GM23338 (cell line): ENCODE measurements around the gene STXBP2. TPM values are rescaled to one million over a fixed set of nuclear protein-coding genes. Genes with fewer than 3 reads are reported as not detected.

Experiments used
- ATAC-seq: fragments of 200-7000 bp; cut with Tn5 transposase; 3 replicates; pipeline ENCODE4 v1.9.1; 2020
- DNase-seq: peaks from one replicate; pipeline ENCODE4 v3.0.0-alpha.2; 2015; ENCODE audit warnings: low spot score
- H2AFZ ChIP-seq: fragments of 200-600 bp; sonication (generic); 2 replicates; pipeline ENCODE4 v1.8.0; 2016; ENCODE audit warnings: antibody characterized with exemption, mild to moderate bottlenecking, moderate library complexity
- H3F3A ChIP-seq: fragments of 200-600 bp; sonication (generic); replicated peaks from 2 replicates; pipeline ENCODE4 v1.8.0; 2017; ENCODE audit warnings: antibody characterized with exemption, mixed run types, low read depth
- H3K27ac ChIP-seq: fragments of 200-600 bp; sonication (generic); 2 replicates; pipeline ENCODE4 v1.6.1; 2016; ENCODE audit warnings: low read depth
- H3K27me3 ChIP-seq: fragments of 200-600 bp; sonication (generic); 2 replicates; pipeline ENCODE4 v1.8.0; 2016; ENCODE audit warnings: mild to moderate bottlenecking, mixed run types, moderate library complexity; ENCODE audit not compliant: insufficient read depth
- H3K36me3 ChIP-seq: fragments of 200-600 bp; sonication (generic); 2 replicates; pipeline ENCODE4 v1.8.0; 2016; ENCODE audit warnings: mild to moderate bottlenecking; ENCODE audit not compliant: insufficient read depth
- H3K4me1 ChIP-seq: fragments of 200-600 bp; sonication (generic); 2 replicates; pipeline ENCODE4 v1.8.0; 2016; ENCODE audit warnings: mild to moderate bottlenecking, moderate library complexity; ENCODE audit not compliant: insufficient read depth
- H3K4me2 ChIP-seq: fragments of 200-600 bp; sonication (generic); 2 replicates; pipeline ENCODE4 v1.7.1; 2017; ENCODE audit warnings: mixed run types
- H3K4me3 ChIP-seq: fragments of 200-600 bp; sonication (generic); 2 replicates; pipeline ENCODE4 v1.6.1; 2016; ENCODE audit warnings: mixed run types
- H3K79me2 ChIP-seq: fragments of 200-600 bp; sonication (generic); replicated peaks from 2 replicates; pipeline ENCODE4 v1.8.0; 2017; ENCODE audit warnings: mild to moderate bottlenecking; ENCODE audit not compliant: insufficient read depth
- H3K9me2 ChIP-seq: fragments of 200-600 bp; sonication (generic); 2 replicates; pipeline ENCODE4 v1.8.0; 2017; ENCODE audit not compliant: insufficient read depth
- H4K20me1 ChIP-seq: fragments of 200-600 bp; sonication (generic); replicated peaks from 2 replicates; pipeline ENCODE4 v1.8.0; 2017; ENCODE audit warnings: mild to moderate bottlenecking; ENCODE audit not compliant: insufficient read depth
- H3K27ac Mint-ChIP-seq: 2 replicates; pipeline ENCODE4 v1.8.0; 2020; ENCODE audit warnings: inconsistent platforms, mild to moderate bottlenecking, moderate library complexity, mixed read lengths
- H3K27me3 Mint-ChIP-seq: 3 replicates; pipeline ENCODE4 v1.8.0; 2022; ENCODE audit warnings: low read depth, mild to moderate bottlenecking, moderate library complexity, mixed read lengths, inconsistent platforms; ENCODE audit not compliant: insufficient read depth, poor library complexity
- H3K36me3 Mint-ChIP-seq: 3 replicates; pipeline ENCODE4 v1.8.0; 2021; ENCODE audit warnings: low read depth, mild to moderate bottlenecking, inconsistent platforms, moderate library complexity, mixed read lengths
- H3K4me1 Mint-ChIP-seq: 3 replicates; pipeline ENCODE4 v1.8.0; 2020; ENCODE audit warnings: mild to moderate bottlenecking, inconsistent platforms, mixed read lengths
- H3K4me3 Mint-ChIP-seq: 3 replicates; pipeline ENCODE4 v1.8.0; 2021; ENCODE audit warnings: moderate library complexity, mild to moderate bottlenecking, inconsistent platforms, mixed read lengths
- H3K9me3 Mint-ChIP-seq: 3 replicates; pipeline ENCODE4 v1.8.0; 2020; ENCODE audit warnings: moderate library complexity, mild to moderate bottlenecking, inconsistent platforms, mixed read lengths
- CREB1 ChIP-seq: fragments of 250-450 bp; sonication (Bioruptor Pico); IDR thresholded peaks from 2 replicates; pipeline ENCODE4 v1.5.0; 2020; ENCODE audit warnings: low read depth, mild to moderate bottlenecking, moderate library complexity
- EZH2 ChIP-seq: fragments of 200-600 bp; sonication (generic); IDR thresholded peaks from one replicate; pipeline ENCODE4 v1.8.0; 2017; ENCODE audit warnings: antibody characterized with exemption, mild to moderate bottlenecking, low read depth; ENCODE audit not compliant: unreplicated experiment
- EZH2phosphoT487 ChIP-seq: fragments of 200-600 bp; sonication (generic); IDR thresholded peaks from one replicate; pipeline ENCODE4 v1.8.1; 2018; ENCODE audit warnings: antibody characterized with exemption; ENCODE audit not compliant: unreplicated experiment
- JUNB ChIP-seq: IDR thresholded peaks from one replicate; pipeline ENCODE4 v1.6.1; 2016; ENCODE audit warnings: antibody characterized with exemption; ENCODE audit not compliant: unreplicated experiment
- NANOG ChIP-seq: IDR thresholded peaks from 2 replicates; pipeline ENCODE4 v1.6.1; 2016; ENCODE audit warnings: antibody characterized with exemption, borderline replicate concordance
- POLR2AphosphoS5 ChIP-seq: IDR thresholded peaks from 2 replicates; pipeline ENCODE4 v1.6.1; 2016; ENCODE audit warnings: antibody characterized with exemption, low read depth
- STAT1 ChIP-seq: IDR thresholded peaks from one replicate; pipeline ENCODE4 v1.6.1; 2016; ENCODE audit warnings: antibody characterized with exemption; ENCODE audit not compliant: unreplicated experiment
- ZNF114 ChIP-seq: fragments of 250-450 bp; sonication (Bioruptor Pico); IDR thresholded peaks from 2 replicates; pipeline ENCODE4 v1.5.0; 2020; ENCODE audit warnings: mild to moderate bottlenecking, moderate library complexity
- ZNF331 ChIP-seq: fragments of 250-450 bp; sonication (Bioruptor Pico); IDR thresholded peaks from 2 replicates; pipeline ENCODE4 v1.5.0; 2020; ENCODE audit warnings: low read depth, mild to moderate bottlenecking, moderate library complexity
- polyA plus RNA-seq: library from polyadenylated mRNA; unstranded; fragments of >200 nt; fragmentation: Nextera tagmentation; extraction: Ambion mirVana; gene quantifications from 2 replicates; pipeline ENCODE4 v1.2.1, GENCODE V29; 2016
- total RNA-seq: library from RNA; depleted of rRNA; stranded (reverse); fragments of >200 nt; shearing (Covaris generic); gene quantifications from 2 replicates; pipeline ENCODE4 v1.2.3, GENCODE V29; 2014
- TF ChIP-seq, protein P1 (sequence below): IDR thresholded peaks from 2 replicates; pipeline ENCODE4 v1.6.1; 2016; ENCODE audit warnings: antibody characterized with exemption
- TF ChIP-seq, protein P2 (sequence below): fragments of 250-450 bp; sonication (Bioruptor Pico); IDR thresholded peaks from 2 replicates; pipeline ENCODE4 v1.5.0; 2020; ENCODE audit warnings: mild to moderate bottlenecking, moderate library complexity
- TF ChIP-seq, protein P3 (sequence below): IDR thresholded peaks from one replicate; pipeline ENCODE4 v1.6.1; 2018; ENCODE audit warnings: antibody characterized with exemption; ENCODE audit not compliant: unreplicated experiment
- TF ChIP-seq, protein P4 (sequence below), 2 experiments: fragments of 200-600 bp in 1 of 2; sonication (generic) in 1 of 2; conservative IDR thresholded peaks; 2 replicates each; pipeline versions ENCODE4 v1.5.1 to v1.6.1; 2016 to 2017; ENCODE audit warnings: antibody characterized with exemption in 2 of 2, low read depth in 2 of 2, mild to moderate bottlenecking in 2 of 2, moderate library complexity in 1 of 2

The STXBP2 gene
- total and polyA plus RNA-seq, 2 experiments from 2014 or later = 42.6 to 55.8 TPM

DNA sequence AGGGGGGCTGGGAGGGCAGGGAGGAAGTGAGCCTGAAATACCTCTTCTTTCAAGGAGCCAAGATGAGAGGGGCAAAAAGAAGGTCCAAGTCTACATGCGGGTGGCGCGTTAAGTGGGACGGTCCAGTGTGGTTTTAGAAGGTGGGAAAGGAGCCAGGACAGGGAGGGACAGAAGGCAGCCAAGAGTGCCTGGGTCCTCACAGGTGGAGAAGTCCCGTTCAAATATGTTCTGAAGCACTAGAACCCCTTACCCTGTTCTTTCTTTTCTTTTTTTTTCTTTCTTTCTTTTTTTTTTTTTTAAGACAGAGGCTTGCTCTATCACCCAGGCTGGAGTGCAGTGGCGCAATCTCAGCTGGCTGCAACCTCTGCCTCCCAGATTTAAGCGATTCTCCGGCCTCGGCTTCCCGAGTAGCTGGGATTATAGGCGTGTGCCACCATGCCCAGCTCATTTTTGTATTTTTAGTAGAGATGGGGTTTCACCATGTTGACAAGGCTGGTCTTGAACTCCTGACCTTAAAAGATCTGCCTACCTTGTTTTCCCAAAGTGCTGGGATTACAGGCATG, 33.9 kb upstream of the STXBP2 start:
- Mint-ChIP-seq H3K4me3 (no peak overlapping the region), H3K9me3 (peaks cover 3% of the 10 kb centered on the region; the same call in 2 of the 3 replicates), H3K4me1 (peaks cover 20% of the 10 kb centered on the region), H3K27me3 (peaks cover 20% of the 10 kb centered on the region), H3K36me3 (peaks cover 13% of the 10 kb centered on the region), H3K27ac (peak overlapping the region; percentile 80; the same call in 1 of the 2 replicates)
- ATAC-seq (no peak), DNase-seq (no peak)
- Histone ChIP-seq H3K36me3 (no peaks in the 10 kb centered on the region), H3K4me2 (no peak overlapping the region), H3F3A (no peaks in the 10 kb centered on the region), H3K4me1 (peaks cover 6% of the 10 kb centered on the region), H4K20me1 (peaks cover 19% of the 10 kb centered on the region), H3K79me2 (peaks cover 25% of the 10 kb centered on the region), H3K27me3 (no peaks in the 10 kb centered on the region), H3K9me2 (no peaks in the 10 kb centered on the region), H3K27ac (no peak overlapping the region), H3K4me3 (no peak overlapping the region), H2AFZ (no peak overlapping the region)
- no peak for TF ChIP-seq STAT1
- TF ChIP-seq, protein P1, sequence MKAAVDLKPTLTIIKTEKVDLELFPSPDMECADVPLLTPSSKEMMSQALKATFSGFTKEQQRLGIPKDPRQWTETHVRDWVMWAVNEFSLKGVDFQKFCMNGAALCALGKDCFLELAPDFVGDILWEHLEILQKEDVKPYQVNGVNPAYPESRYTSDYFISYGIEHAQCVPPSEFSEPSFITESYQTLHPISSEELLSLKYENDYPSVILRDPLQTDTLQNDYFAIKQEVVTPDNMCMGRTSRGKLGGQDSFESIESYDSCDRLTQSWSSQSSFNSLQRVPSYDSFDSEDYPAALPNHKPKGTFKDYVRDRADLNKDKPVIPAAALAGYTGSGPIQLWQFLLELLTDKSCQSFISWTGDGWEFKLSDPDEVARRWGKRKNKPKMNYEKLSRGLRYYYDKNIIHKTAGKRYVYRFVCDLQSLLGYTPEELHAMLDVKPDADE = no peak
- TF ChIP-seq, protein P2, sequence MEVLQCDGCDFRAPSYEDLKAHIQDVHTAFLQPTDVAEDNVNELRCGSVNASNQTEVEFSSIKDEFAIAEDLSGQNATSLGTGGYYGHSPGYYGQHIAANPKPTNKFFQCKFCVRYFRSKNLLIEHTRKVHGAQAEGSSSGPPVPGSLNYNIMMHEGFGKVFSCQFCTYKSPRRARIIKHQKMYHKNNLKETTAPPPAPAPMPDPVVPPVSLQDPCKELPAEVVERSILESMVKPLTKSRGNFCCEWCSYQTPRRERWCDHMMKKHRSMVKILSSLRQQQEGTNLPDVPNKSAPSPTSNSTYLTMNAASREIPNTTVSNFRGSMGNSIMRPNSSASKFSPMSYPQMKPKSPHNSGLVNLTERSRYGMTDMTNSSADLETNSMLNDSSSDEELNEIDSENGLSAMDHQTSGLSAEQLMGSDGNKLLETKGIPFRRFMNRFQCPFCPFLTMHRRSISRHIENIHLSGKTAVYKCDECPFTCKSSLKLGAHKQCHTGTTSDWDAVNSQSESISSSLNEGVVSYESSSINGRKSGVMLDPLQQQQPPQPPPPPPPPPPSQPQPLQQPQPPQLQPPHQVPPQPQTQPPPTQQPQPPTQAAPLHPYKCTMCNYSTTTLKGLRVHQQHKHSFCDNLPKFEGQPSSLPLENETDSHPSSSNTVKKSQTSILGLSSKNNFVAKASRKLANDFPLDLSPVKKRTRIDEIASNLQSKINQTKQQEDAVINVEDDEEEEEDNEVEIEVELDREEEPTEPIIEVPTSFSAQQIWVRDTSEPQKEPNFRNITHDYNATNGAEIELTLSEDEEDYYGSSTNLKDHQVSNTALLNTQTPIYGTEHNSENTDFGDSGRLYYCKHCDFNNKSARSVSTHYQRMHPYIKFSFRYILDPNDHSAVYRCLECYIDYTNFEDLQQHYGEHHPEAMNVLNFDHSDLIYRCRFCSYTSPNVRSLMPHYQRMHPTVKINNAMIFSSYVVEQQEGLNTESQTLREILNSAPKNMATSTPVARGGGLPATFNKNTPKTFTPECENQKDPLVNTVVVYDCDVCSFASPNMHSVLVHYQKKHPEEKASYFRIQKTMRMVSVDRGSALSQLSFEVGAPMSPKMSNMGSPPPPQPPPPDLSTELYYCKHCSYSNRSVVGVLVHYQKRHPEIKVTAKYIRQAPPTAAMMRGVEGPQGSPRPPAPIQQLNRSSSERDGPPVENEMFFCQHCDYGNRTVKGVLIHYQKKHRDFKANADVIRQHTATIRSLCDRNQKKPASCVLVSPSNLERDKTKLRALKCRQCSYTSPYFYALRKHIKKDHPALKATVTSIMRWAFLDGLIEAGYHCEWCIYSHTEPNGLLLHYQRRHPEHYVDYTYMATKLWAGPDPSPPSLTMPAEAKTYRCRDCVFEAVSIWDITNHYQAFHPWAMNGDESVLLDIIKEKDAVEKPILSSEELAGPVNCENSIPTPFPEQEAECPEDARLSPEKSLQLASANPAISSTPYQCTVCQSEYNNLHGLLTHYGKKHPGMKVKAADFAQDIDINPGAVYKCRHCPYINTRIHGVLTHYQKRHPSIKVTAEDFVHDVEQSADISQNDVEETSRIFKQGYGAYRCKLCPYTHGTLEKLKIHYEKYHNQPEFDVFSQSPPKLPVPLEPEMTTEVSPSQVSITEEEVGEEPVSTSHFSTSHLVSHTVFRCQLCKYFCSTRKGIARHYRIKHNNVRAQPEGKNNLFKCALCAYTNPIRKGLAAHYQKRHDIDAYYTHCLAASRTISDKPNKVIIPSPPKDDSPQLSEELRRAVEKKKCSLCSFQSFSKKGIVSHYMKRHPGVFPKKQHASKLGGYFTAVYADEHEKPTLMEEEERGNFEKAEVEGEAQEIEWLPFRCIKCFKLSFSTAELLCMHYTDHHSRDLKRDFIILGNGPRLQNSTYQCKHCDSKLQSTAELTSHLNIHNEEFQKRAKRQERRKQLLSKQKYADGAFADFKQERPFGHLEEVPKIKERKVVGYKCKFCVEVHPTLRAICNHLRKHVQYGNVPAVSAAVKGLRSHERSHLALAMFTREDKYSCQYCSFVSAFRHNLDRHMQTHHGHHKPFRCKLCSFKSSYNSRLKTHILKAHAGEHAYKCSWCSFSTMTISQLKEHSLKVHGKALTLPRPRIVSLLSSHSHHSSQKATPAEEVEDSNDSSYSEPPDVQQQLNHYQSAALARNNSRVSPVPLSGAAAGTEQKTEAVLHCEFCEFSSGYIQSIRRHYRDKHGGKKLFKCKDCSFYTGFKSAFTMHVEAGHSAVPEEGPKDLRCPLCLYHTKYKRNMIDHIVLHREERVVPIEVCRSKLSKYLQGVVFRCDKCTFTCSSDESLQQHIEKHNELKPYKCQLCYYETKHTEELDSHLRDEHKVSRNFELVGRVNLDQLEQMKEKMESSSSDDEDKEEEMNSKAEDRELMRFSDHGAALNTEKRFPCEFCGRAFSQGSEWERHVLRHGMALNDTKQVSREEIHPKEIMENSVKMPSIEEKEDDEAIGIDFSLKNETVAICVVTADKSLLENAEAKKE (CRISPR knock-in tag) = no peak
- TF ChIP-seq, protein P3, sequence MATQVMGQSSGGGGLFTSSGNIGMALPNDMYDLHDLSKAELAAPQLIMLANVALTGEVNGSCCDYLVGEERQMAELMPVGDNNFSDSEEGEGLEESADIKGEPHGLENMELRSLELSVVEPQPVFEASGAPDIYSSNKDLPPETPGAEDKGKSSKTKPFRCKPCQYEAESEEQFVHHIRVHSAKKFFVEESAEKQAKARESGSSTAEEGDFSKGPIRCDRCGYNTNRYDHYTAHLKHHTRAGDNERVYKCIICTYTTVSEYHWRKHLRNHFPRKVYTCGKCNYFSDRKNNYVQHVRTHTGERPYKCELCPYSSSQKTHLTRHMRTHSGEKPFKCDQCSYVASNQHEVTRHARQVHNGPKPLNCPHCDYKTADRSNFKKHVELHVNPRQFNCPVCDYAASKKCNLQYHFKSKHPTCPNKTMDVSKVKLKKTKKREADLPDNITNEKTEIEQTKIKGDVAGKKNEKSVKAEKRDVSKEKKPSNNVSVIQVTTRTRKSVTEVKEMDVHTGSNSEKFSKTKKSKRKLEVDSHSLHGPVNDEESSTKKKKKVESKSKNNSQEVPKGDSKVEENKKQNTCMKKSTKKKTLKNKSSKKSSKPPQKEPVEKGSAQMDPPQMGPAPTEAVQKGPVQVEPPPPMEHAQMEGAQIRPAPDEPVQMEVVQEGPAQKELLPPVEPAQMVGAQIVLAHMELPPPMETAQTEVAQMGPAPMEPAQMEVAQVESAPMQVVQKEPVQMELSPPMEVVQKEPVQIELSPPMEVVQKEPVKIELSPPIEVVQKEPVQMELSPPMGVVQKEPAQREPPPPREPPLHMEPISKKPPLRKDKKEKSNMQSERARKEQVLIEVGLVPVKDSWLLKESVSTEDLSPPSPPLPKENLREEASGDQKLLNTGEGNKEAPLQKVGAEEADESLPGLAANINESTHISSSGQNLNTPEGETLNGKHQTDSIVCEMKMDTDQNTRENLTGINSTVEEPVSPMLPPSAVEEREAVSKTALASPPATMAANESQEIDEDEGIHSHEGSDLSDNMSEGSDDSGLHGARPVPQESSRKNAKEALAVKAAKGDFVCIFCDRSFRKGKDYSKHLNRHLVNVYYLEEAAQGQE = no peak
- no peak for TF ChIP-seq POLR2AphosphoS5
- no peak for TF ChIP-seq ZNF114 (CRISPR knock-in tag)
- TF ChIP-seq NANOG = no peak
- TF ChIP-seq JUNB = no peak
- TF ChIP-seq CREB1 (CRISPR knock-in tag) = no peak
- TF ChIP-seq ZNF331 (CRISPR knock-in tag) = no peak
- TF ChIP-seq EZH2phosphoT487 = no peak
- TF ChIP-seq EZH2 = no peak
- TF ChIP-seq, protein P4, sequence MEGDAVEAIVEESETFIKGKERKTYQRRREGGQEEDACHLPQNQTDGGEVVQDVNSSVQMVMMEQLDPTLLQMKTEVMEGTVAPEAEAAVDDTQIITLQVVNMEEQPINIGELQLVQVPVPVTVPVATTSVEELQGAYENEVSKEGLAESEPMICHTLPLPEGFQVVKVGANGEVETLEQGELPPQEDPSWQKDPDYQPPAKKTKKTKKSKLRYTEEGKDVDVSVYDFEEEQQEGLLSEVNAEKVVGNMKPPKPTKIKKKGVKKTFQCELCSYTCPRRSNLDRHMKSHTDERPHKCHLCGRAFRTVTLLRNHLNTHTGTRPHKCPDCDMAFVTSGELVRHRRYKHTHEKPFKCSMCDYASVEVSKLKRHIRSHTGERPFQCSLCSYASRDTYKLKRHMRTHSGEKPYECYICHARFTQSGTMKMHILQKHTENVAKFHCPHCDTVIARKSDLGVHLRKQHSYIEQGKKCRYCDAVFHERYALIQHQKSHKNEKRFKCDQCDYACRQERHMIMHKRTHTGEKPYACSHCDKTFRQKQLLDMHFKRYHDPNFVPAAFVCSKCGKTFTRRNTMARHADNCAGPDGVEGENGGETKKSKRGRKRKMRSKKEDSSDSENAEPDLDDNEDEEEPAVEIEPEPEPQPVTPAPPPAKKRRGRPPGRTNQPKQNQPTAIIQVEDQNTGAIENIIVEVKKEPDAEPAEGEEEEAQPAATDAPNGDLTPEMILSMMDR (conservative IDR thresholded peaks at IDR 0.05; ENCODE audit: low read depth in 2 of 2) = no peak
